WTC11 (cell line): ENCODE results near the gene TP53BP2. TPM values are rescaled to one million over a fixed set of nuclear protein-coding genes. Genes with fewer than 3 reads are reported as not detected.
A peak's percentile ranks its signal among the peaks of the same experiment; 100 is the strongest.

Experiments
- ATAC-seq: fragments of 200-7000 bp; cut with Tn5 transposase; 2 replicates; pipeline ENCODE4 v1.10.0; 2021; ENCODE audit warnings: mild to moderate bottlenecking, moderate library complexity
- CTCF ChIA-PET: fragments of 300-600 bp; sonication (Branson Sonifier 250); formaldehyde crosslinking; loops from one replicate; lab custom pipeline; 2021; ENCODE audit warnings: antibody characterized with exemption; lab: Charles Lee
- POLR2A ChIA-PET: fragments of 350-600 bp; sonication (Branson Sonifier 250); formaldehyde crosslinking; loops from one replicate; lab custom pipeline; 2021; ENCODE audit warnings: antibody characterized with exemption; lab: Charles Lee
- DNase-seq: peaks from one replicate; pipeline ENCODE4 v3.0.0; 2021; ENCODE audit warnings: low spot score
- H3K27ac Mint-ChIP-seq: 2 replicates; pipeline ENCODE4 v1.8.0; 2021; ENCODE audit warnings: mixed read lengths
- H3K27me3 Mint-ChIP-seq: 2 replicates; pipeline ENCODE4 v1.8.0; 2021; ENCODE audit warnings: low read depth, mild to moderate bottlenecking, moderate library complexity, mixed read lengths
- H3K36me3 Mint-ChIP-seq: 2 replicates; pipeline ENCODE4 v1.8.0; 2021; ENCODE audit warnings: mixed read lengths
- H3K4me1 Mint-ChIP-seq: 2 replicates; pipeline ENCODE4 v1.8.0; 2022; ENCODE audit warnings: mixed read lengths
- H3K4me3 Mint-ChIP-seq: 2 replicates; pipeline ENCODE4 v1.8.0; 2021; ENCODE audit warnings: mild to moderate bottlenecking, moderate library complexity, mixed read lengths
- H3K9me3 Mint-ChIP-seq: 2 replicates; pipeline ENCODE4 v1.8.0; 2021; ENCODE audit warnings: mixed read lengths
- ELF4 ChIP-seq: sonication (generic); formaldehyde crosslinking; IDR thresholded peaks from 2 replicates; pipeline ENCODE4 v1.8.1; 2022; ENCODE audit warnings: low read depth, mild to moderate bottlenecking, moderate library complexity, missing genetic modification reagents
- ESRRA ChIP-seq: sonication (generic); formaldehyde crosslinking; IDR thresholded peaks from 2 replicates; pipeline ENCODE4 v1.8.1; 2022; ENCODE audit warnings: mild to moderate bottlenecking, missing genetic modification reagents, borderline replicate concordance
- FOXP1 ChIP-seq: sonication (generic); formaldehyde crosslinking; IDR thresholded peaks from 2 replicates; pipeline ENCODE4 v1.8.0; 2022; ENCODE audit warnings: missing genetic modification reagents, mild to moderate bottlenecking, moderate library complexity, borderline replicate concordance
- GRHL2 ChIP-seq: fragments of 250-450 bp; sonication (Bioruptor Pico); IDR thresholded peaks from 2 replicates; pipeline ENCODE4 v1.8.0; 2022; ENCODE audit warnings: mild to moderate bottlenecking, moderate library complexity; ENCODE audit not compliant: insufficient replicate concordance, severe bottlenecking
- HMGA2 ChIP-seq: fragments of 250-450 bp; sonication (Bioruptor Pico); IDR thresholded peaks from 2 replicates; pipeline ENCODE4 v1.4.0; 2021; ENCODE audit warnings: mild to moderate bottlenecking, moderate library complexity
- HMGXB4 ChIP-seq: sonication (generic); formaldehyde crosslinking; IDR thresholded peaks from 2 replicates; pipeline ENCODE4 v1.8.1; 2023; ENCODE audit warnings: mild to moderate bottlenecking, moderate library complexity, missing genetic modification reagents
- IRF2 ChIP-seq: sonication (generic); formaldehyde crosslinking; IDR thresholded peaks from 2 replicates; pipeline ENCODE4 v1.8.0; 2022; ENCODE audit warnings: low read depth, missing genetic modification reagents, borderline replicate concordance
- PRRX2 ChIP-seq: fragments of 250-450 bp; sonication (Bioruptor Pico); IDR thresholded peaks from 2 replicates; pipeline ENCODE4 v1.8.0; 2021; ENCODE audit warnings: mild to moderate bottlenecking
- TEAD4 ChIP-seq: sonication (generic); formaldehyde crosslinking; IDR thresholded peaks from 2 replicates; pipeline ENCODE4 v1.8.0; 2022; ENCODE audit warnings: mild to moderate bottlenecking, missing genetic modification reagents
- ZBTB43 ChIP-seq: sonication (generic); formaldehyde crosslinking; IDR thresholded peaks from 2 replicates; pipeline ENCODE4 v1.8.1; 2023; ENCODE audit warnings: mild to moderate bottlenecking, missing genetic modification reagents
- ZNF138 ChIP-seq: sonication (generic); formaldehyde crosslinking; conservative IDR thresholded peaks from 2 replicates; pipeline ENCODE4 v1.8.1; 2022; ENCODE audit warnings: mild to moderate bottlenecking, moderate library complexity, missing genetic modification reagents
- ZNF232 ChIP-seq: sonication (generic); formaldehyde crosslinking; IDR thresholded peaks from 2 replicates; pipeline ENCODE4 v1.8.0; 2022; ENCODE audit warnings: mild to moderate bottlenecking, missing genetic modification reagents
- ZNF263 ChIP-seq: sonication (generic); formaldehyde crosslinking; IDR thresholded peaks from 2 replicates; pipeline ENCODE4 v1.8.1; 2022; ENCODE audit warnings: low read depth, mild to moderate bottlenecking, moderate library complexity, missing genetic modification reagents
- ZNF281 ChIP-seq: sonication (generic); formaldehyde crosslinking; IDR thresholded peaks from 2 replicates; pipeline ENCODE4 v1.8.0; 2023; ENCODE audit warnings: mild to moderate bottlenecking, missing genetic modification reagents
- ZSCAN18 ChIP-seq: fragments of 250-450 bp; sonication (Bioruptor Pico); IDR thresholded peaks from 2 replicates; pipeline ENCODE4 v2.1.2; 2022; ENCODE audit warnings: mild to moderate bottlenecking, moderate library complexity
- total RNA-seq: library from RNA; stranded (reverse); gene quantifications from 3 replicates; pipeline ENCODE4 v1.2.3, GENCODE V29; 2021
- TF ChIP-seq, protein P1 (sequence below): sonication (generic); formaldehyde crosslinking; IDR thresholded peaks from 2 replicates; pipeline ENCODE4 v1.8.0; 2022; ENCODE audit warnings: mild to moderate bottlenecking, missing genetic modification reagents
- TF ChIP-seq, protein P2 (sequence below): sonication (generic); formaldehyde crosslinking; IDR thresholded peaks from 2 replicates; pipeline ENCODE4 v1.8.0; 2023; ENCODE audit warnings: missing genetic modification reagents
- TF ChIP-seq, protein P3 (sequence below): fragments of 250-450 bp; sonication (Bioruptor Pico); IDR thresholded peaks from 2 replicates; pipeline ENCODE4 v1.9.0; 2021; ENCODE audit warnings: mild to moderate bottlenecking
- TF ChIP-seq, protein P4 (sequence below): sonication (generic); formaldehyde crosslinking; IDR thresholded peaks from 2 replicates; pipeline ENCODE4 v1.8.1; 2022; ENCODE audit warnings: missing genetic modification reagents, borderline replicate concordance
- TF ChIP-seq, protein P5 (sequence below): sonication (generic); formaldehyde crosslinking; IDR thresholded peaks from 2 replicates; pipeline ENCODE4 v1.8.0; 2022; ENCODE audit warnings: mild to moderate bottlenecking, missing genetic modification reagents

The TP53BP2 gene
- total RNA-seq, 1 experiment from 2014 or later, result 42.7 TPM

GRCh38 chr1:223788746-223789415 is 56.9 kb downstream of the TP53BP2 start:
- TF ChIP-seq ZNF263 (CRISPR knock-in tag) (no peak), ELF4 (CRISPR knock-in tag) (no peak), ESRRA (no peak), ZBTB43 (no peak)
- TF ChIP-seq, protein P1, sequence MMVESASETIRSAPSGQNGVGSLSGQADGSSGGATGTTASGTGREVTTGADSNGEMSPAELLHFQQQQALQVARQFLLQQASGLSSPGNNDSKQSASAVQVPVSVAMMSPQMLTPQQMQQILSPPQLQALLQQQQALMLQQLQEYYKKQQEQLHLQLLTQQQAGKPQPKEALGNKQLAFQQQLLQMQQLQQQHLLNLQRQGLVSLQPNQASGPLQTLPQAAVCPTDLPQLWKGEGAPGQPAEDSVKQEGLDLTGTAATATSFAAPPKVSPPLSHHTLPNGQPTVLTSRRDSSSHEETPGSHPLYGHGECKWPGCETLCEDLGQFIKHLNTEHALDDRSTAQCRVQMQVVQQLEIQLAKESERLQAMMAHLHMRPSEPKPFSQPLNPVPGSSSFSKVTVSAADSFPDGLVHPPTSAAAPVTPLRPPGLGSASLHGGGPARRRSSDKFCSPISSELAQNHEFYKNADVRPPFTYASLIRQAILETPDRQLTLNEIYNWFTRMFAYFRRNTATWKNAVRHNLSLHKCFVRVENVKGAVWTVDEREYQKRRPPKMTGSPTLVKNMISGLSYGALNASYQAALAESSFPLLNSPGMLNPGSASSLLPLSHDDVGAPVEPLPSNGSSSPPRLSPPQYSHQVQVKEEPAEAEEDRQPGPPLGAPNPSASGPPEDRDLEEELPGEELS (CRISPR knock-in tag), result no peak
- TF ChIP-seq, protein P2, sequence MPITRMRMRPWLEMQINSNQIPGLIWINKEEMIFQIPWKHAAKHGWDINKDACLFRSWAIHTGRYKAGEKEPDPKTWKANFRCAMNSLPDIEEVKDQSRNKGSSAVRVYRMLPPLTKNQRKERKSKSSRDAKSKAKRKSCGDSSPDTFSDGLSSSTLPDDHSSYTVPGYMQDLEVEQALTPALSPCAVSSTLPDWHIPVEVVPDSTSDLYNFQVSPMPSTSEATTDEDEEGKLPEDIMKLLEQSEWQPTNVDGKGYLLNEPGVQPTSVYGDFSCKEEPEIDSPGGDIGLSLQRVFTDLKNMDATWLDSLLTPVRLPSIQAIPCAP (CRISPR knock-in tag), result no peak
- TF ChIP-seq, protein P3, sequence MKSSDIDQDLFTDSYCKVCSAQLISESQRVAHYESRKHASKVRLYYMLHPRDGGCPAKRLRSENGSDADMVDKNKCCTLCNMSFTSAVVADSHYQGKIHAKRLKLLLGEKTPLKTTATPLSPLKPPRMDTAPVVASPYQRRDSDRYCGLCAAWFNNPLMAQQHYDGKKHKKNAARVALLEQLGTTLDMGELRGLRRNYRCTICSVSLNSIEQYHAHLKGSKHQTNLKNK, result no peak
- TF ChIP-seq, protein P4, sequence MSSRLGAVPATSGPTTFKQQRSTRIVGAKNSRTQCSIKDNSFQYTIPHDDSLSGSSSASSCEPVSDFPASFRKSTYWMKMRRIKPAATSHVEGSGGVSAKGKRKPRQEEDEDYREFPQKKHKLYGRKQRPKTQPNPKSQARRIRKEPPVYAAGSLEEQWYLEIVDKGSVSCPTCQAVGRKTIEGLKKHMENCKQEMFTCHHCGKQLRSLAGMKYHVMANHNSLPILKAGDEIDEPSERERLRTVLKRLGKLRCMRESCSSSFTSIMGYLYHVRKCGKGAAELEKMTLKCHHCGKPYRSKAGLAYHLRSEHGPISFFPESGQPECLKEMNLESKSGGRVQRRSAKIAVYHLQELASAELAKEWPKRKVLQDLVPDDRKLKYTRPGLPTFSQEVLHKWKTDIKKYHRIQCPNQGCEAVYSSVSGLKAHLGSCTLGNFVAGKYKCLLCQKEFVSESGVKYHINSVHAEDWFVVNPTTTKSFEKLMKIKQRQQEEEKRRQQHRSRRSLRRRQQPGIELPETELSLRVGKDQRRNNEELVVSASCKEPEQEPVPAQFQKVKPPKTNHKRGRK (CRISPR knock-in tag), result no peak
- TF ChIP-seq, protein P5, sequence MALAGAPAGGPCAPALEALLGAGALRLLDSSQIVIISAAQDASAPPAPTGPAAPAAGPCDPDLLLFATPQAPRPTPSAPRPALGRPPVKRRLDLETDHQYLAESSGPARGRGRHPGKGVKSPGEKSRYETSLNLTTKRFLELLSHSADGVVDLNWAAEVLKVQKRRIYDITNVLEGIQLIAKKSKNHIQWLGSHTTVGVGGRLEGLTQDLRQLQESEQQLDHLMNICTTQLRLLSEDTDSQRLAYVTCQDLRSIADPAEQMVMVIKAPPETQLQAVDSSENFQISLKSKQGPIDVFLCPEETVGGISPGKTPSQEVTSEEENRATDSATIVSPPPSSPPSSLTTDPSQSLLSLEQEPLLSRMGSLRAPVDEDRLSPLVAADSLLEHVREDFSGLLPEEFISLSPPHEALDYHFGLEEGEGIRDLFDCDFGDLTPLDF, result no peak
- Mint-ChIP-seq H3K4me3 (no peak overlapping the region), H3K4me1 (no peaks in the 10 kb centered on the region), H3K36me3 (peaks cover 44% of the 10 kb centered on the region), H3K27ac (0 out of 2 replicates have a peak overlapping the region, but pooled peaks have one; percentile 27), H3K9me3 (no peaks in the 10 kb centered on the region), H3K27me3 (no peaks in the 10 kb centered on the region)
- CTCF ChIA-PET, result no interaction called here
- DNase-seq, result no peak
- ATAC-seq, result no peak
- POLR2A ChIA-PET, result no interaction called here

GRCh38 chr1:223785808-223786207 is 59.9 kb downstream of the TP53BP2 start:
- Mint-ChIP-seq H3K4me1 (no peaks in the 10 kb centered on the region), H3K27me3 (no peaks in the 10 kb centered on the region), H3K36me3 (peaks cover 40% of the 10 kb centered on the region), H3K4me3 (no peak overlapping the region), H3K9me3 (no peaks in the 10 kb centered on the region), H3K27ac (no peak overlapping the region)
- CTCF ChIA-PET, result no interaction called here
- DNase-seq (no peak), ATAC-seq (no peak)
- POLR2A ChIA-PET, result no interaction called here
- no peak for TF ChIP-seq IRF2 (CRISPR knock-in tag)
- no peak for TF ChIP-seq GRHL2 (CRISPR knock-in tag)
- TF ChIP-seq ZSCAN18 (CRISPR knock-in tag), result no peak
- TF ChIP-seq TEAD4, result no peak
- no peak for TF ChIP-seq FOXP1
- TF ChIP-seq ZNF232, result no peak
- no peak for TF ChIP-seq ZNF281 (CRISPR knock-in tag)
- no peak for TF ChIP-seq HMGXB4 (CRISPR knock-in tag)
- TF ChIP-seq ZNF138 (CRISPR knock-in tag), result no peak
- TF ChIP-seq PRRX2, result no peak
- TF ChIP-seq HMGA2 (CRISPR knock-in tag), result no peak
